ENCODE measurements around the gene HK2.
"Not testable (repeated sequence)": the region's sequence is repeated elsewhere in the genome, so short reads cannot be mapped to it uniquely, and the experiment has no call there.

Gene HK2

DNA sequence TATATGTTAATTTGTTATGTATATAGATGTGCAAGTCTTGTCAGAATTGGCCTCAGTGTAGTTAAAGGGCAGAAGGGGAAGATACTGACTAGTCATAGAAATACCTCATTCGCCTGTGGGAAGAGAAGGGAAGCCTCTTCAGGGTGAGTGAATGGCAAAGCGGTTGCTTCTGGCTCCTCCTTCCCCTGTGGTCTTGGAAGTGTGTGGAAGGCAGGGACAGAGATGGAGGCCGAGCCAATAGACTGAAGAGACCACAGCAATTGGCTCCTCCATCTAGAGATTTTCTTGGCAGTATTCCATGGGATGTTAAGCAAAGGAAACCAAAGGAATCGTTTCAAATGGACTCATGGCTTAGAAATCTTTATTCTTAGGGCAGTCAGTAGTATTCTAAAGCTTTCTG, 57.9 kb downstream of the HK2 start:
- not testable (repeated sequence) for DNase-seq; H3K4me1 ChIP-seq (ENCODE audit: control insufficient read depth, insufficient read depth, low read length, poor library complexity, severe bottlenecking); H3K27me3 ChIP-seq (replicated peaks; ENCODE audit: control insufficient read depth, insufficient read depth, low read length, poor library complexity, severe bottlenecking); H3K9me3 ChIP-seq (ENCODE audit: control insufficient read depth, low read length); H3K4me3 ChIP-seq (ENCODE audit: insufficient read depth, low read depth, low read length, poor library complexity, severe bottlenecking); H3K27ac ChIP-seq (ENCODE audit: insufficient read depth, low read length, poor library complexity, severe bottlenecking)
- peaks cover 35% of the 10 kb centered on the region for H3K36me3 ChIP-seq (ENCODE audit: control insufficient read depth, insufficient read depth, low read length)

DNA sequence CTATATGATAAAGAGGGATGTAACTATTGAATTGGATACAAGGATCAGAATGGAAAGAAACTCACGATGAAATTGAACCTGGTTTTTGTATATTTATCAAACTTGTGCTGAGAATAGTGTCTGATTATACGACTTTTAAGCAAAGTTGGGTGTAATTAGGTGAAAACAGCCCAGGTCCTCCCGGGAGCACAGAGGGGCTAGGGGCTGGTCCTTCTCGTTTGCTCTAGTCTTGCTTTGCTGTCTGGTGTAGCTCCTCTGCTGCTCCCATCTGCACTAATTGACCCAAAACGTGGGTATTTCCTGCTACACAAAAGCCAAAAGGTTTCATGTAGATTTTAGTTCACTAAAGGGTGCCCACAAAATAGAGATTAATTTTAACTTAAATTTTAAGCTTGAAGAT, 58.7 kb downstream of the HK2 start:
- peaks cover 27% of the 10 kb centered on the region for H3K36me3 ChIP-seq (ENCODE audit: control insufficient read depth, insufficient read depth, low read length)
- H3K27ac ChIP-seq (ENCODE audit: insufficient read depth, low read length, poor library complexity, severe bottlenecking): no peak overlapping the region
- no peaks in the 10 kb centered on the region for H3K9me3 ChIP-seq (ENCODE audit: control insufficient read depth, low read length)
- H3K27me3 ChIP-seq (replicated peaks; ENCODE audit: control insufficient read depth, insufficient read depth, low read length, poor library complexity, severe bottlenecking): no peaks in the 10 kb centered on the region
- no peak for DNase-seq
- no peaks in the 10 kb centered on the region for H3K4me1 ChIP-seq (ENCODE audit: control insufficient read depth, insufficient read depth, low read length, poor library complexity, severe bottlenecking)
- no peak overlapping the region for H3K4me3 ChIP-seq (ENCODE audit: insufficient read depth, low read depth, low read length, poor library complexity, severe bottlenecking)

DNA sequence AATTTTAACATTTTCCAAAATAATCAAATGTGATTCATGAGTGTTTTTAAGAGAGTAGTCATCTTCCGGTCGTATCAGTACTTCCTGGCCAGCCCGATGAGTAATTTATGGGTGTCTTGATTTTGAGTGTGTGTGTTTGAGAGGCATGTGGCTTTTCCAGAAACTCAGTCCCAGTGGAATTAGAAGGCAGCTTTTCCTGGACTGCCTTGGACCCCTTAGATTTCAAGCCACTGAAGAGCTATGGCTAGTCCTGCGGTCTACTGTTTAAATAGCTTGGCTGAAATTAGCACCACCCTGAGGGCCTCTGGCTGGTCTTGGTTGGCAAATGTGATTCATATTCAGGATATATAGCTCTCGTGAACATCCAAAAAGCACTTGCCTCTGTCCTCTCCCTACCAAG, 59.4 kb downstream of the HK2 start:
- Histone ChIP-seq H3K9me3 (ENCODE audit: control insufficient read depth, low read length) (no peaks in the 10 kb centered on the region), H3K36me3 (ENCODE audit: control insufficient read depth, insufficient read depth, low read length) (peaks cover 20% of the 10 kb centered on the region), H3K4me3 (ENCODE audit: insufficient read depth, low read depth, low read length, poor library complexity, severe bottlenecking) (no peak overlapping the region), H3K27me3 (replicated peaks; ENCODE audit: control insufficient read depth, insufficient read depth, low read length, poor library complexity, severe bottlenecking) (no peaks in the 10 kb centered on the region), H3K27ac (ENCODE audit: insufficient read depth, low read length, poor library complexity, severe bottlenecking) (no peak overlapping the region), H3K4me1 (ENCODE audit: control insufficient read depth, insufficient read depth, low read length, poor library complexity, severe bottlenecking) (no peaks in the 10 kb centered on the region)
- DNase-seq: no peak

DNA sequence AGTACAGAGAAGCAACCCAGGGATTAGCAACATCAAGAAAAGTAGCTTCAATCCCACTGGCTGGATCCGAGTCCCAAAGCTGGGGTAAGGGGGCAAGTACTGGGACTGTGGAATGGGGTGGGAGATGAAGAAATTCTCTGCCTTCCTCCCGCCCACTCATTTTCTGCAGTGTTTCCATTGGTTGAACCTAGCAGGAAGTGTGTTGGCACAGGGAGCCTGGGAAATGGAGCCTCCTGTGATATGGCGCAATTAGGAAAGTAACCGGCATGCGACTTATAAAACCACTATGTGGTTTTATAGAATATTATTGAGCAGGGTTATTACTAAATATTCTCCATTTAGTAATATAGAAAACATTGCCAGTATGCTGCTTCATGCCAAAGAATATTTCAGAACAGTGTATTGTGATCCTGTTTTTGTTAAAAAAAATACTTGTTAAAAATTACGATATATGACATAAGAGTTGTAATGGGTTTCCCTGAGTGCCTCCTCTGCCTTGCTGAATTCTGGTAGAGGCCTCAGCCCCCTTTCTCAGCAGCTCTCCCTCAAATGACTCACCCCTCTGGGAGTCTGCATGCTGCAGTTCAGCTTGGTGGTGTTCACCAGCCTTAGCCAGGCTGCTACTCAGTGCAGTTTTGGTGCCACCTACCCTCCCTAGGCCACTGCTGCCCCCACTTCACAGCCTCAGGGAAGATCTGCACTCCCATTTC, 60.5 kb downstream of the HK2 start:
- no peaks in the 10 kb centered on the region for H3K9me3 ChIP-seq (ENCODE audit: control insufficient read depth, low read length)
- DNase-seq: no peak
- H3K4me3 ChIP-seq (ENCODE audit: insufficient read depth, low read depth, low read length, poor library complexity, severe bottlenecking): no peak overlapping the region
- peaks cover 11% of the 10 kb centered on the region for H3K36me3 ChIP-seq (ENCODE audit: control insufficient read depth, insufficient read depth, low read length)
- no peaks in the 10 kb centered on the region for H3K4me1 ChIP-seq (ENCODE audit: control insufficient read depth, insufficient read depth, low read length, poor library complexity, severe bottlenecking)
- no peak overlapping the region for H3K27ac ChIP-seq (ENCODE audit: insufficient read depth, low read length, poor library complexity, severe bottlenecking)
- no peaks in the 10 kb centered on the region for H3K27me3 ChIP-seq (replicated peaks; ENCODE audit: control insufficient read depth, insufficient read depth, low read length, poor library complexity, severe bottlenecking)

DNA sequence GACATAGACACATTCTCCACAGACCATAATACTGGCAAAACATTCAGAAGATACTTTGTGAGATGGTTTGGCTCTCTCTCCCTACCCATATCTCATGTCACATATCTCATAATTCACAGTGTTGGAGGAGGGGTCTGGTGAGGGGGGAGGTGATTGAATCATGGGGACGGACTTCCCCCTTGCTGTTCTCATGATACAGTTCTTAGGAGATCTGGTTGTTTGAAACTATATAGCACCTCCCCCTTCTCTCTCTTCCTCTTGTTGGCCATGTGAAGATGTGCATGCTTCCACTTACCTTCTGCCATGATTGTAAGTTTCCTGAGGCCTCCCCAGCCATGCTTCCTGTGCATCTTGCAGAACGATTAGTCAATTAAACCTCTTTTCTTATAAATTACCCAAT, 61.1 kb downstream of the HK2 start:
- Histone ChIP-seq H3K36me3 (ENCODE audit: control insufficient read depth, insufficient read depth, low read length) (peaks cover 5% of the 10 kb centered on the region), H3K9me3 (ENCODE audit: control insufficient read depth, low read length) (no peaks in the 10 kb centered on the region), H3K27ac (ENCODE audit: insufficient read depth, low read length, poor library complexity, severe bottlenecking) (no peak overlapping the region), H3K4me1 (ENCODE audit: control insufficient read depth, insufficient read depth, low read length, poor library complexity, severe bottlenecking) (no peaks in the 10 kb centered on the region), H3K27me3 (replicated peaks; ENCODE audit: control insufficient read depth, insufficient read depth, low read length, poor library complexity, severe bottlenecking) (no peaks in the 10 kb centered on the region), H3K4me3 (ENCODE audit: insufficient read depth, low read depth, low read length, poor library complexity, severe bottlenecking) (no peak overlapping the region)
- DNase-seq: no peak

DNA sequence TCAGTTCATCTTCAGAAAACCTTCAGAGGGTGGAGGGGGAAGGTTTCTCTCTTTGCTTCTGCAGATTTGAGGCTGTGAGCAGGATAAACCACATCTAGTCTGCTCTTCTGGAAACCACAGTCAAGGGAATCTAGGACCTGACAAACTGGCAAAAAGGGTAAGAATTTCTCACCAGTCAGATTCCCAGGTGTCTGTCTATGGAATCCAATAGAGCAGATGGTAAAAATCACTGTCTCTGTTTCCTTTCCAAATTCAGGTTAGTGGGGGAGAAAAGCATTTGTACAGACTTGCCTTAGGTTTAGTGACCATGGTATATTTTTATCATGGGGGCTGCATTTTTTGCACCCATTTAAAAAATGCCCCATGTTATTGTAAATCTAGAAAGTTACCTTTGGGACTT, 62.3 kb downstream of the HK2 start:
- DNase-seq: no peak
- no peak overlapping the region for H3K4me3 ChIP-seq (ENCODE audit: insufficient read depth, low read depth, low read length, poor library complexity, severe bottlenecking)
- H3K4me1 ChIP-seq (ENCODE audit: control insufficient read depth, insufficient read depth, low read length, poor library complexity, severe bottlenecking): no peaks in the 10 kb centered on the region
- no peaks in the 10 kb centered on the region for H3K36me3 ChIP-seq (ENCODE audit: control insufficient read depth, insufficient read depth, low read length)
- H3K27me3 ChIP-seq (replicated peaks; ENCODE audit: control insufficient read depth, insufficient read depth, low read length, poor library complexity, severe bottlenecking): no peaks in the 10 kb centered on the region
- no peaks in the 10 kb centered on the region for H3K9me3 ChIP-seq (ENCODE audit: control insufficient read depth, low read length)
- H3K27ac ChIP-seq (ENCODE audit: insufficient read depth, low read length, poor library complexity, severe bottlenecking): no peak overlapping the region

DNA sequence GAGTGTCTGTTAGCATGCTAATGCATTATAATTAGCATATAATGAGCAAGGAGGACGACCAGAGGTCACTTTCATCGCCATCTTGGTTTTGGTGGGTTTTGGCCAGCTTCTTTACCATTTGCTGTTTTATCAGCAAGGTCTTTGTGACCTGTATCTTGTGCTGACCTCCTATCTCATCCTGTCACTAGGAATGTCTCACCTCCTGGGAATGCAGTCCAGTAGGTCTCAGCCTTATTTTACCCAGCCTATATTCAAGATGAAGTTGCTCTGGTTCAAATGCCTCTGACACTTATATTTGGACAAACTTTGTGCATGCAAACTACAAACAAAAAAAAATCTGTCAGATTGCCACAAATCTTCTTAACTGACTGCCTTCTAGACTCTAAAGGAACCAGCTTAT, 66.3 kb downstream of the HK2 start:
- DNase-seq; H3K4me1 ChIP-seq (ENCODE audit: control insufficient read depth, insufficient read depth, low read length, poor library complexity, severe bottlenecking); H3K9me3 ChIP-seq (ENCODE audit: control insufficient read depth, low read length); H3K27me3 ChIP-seq (replicated peaks; ENCODE audit: control insufficient read depth, insufficient read depth, low read length, poor library complexity, severe bottlenecking); H3K4me3 ChIP-seq (ENCODE audit: insufficient read depth, low read depth, low read length, poor library complexity, severe bottlenecking); H3K36me3 ChIP-seq (ENCODE audit: control insufficient read depth, insufficient read depth, low read length); H3K27ac ChIP-seq (ENCODE audit: insufficient read depth, low read length, poor library complexity, severe bottlenecking): not testable (repeated sequence)

DNA sequence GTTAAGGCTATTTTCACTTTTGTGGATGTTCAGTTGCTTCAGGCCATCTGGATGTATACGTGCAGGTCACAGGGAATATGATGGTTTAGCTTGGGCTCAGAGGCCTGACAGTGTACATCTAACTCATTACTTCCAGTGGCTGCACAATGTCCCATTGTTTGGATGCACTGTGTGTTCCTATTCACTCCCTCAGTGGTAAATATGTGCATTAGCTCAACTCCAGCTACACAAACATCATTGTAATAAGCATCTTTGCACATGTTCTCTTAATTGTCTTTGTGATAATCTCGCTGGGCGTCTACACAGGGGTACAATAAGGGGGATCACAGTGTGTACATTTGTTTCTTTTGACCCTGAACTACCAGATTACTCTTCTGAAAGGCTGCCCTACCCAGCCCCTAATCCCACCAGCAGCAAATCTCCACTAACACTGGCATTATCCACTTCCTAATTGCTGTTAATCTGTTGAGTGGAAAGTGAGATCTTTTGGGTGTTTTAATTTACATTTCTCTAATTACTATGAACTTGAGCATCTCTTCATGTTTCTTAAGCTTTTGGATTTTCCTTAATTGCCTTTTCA, 68.4 kb downstream of the HK2 start:
- Histone ChIP-seq H3K36me3 (ENCODE audit: control insufficient read depth, insufficient read depth, low read length) (no peaks in the 10 kb centered on the region), H3K9me3 (ENCODE audit: control insufficient read depth, low read length) (no peaks in the 10 kb centered on the region), H3K27ac (ENCODE audit: insufficient read depth, low read length, poor library complexity, severe bottlenecking) (no peak overlapping the region), H3K27me3 (replicated peaks; ENCODE audit: control insufficient read depth, insufficient read depth, low read length, poor library complexity, severe bottlenecking) (no peaks in the 10 kb centered on the region), H3K4me3 (ENCODE audit: insufficient read depth, low read depth, low read length, poor library complexity, severe bottlenecking) (no peak overlapping the region), H3K4me1 (ENCODE audit: control insufficient read depth, insufficient read depth, low read length, poor library complexity, severe bottlenecking) (no peaks in the 10 kb centered on the region)
- DNase-seq: no peak

DNA sequence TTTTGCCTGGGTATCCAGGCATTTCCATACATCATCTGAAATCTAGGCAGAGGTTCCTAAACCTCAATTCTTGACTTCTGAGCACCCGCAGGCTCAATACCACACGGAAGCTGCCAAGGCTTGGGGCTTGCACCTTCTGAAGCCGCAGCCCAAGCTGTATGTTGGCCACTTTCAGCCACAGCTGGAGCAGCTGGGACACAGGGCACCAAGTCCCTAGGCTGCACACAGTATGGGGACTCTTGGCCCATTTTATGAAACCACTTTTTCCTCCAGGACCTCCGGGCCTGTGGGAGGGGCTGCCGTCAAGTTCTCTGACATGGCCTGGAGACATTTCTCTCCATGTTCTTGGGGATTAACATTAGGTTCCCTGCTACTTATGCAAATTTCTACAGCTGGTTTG, 72.5 kb downstream of the HK2 start:
- H3K27me3 ChIP-seq (replicated peaks; ENCODE audit: control insufficient read depth, insufficient read depth, low read length, poor library complexity, severe bottlenecking): peaks cover 3% of the 10 kb centered on the region
- DNase-seq: no peak
- no peak overlapping the region for H3K4me3 ChIP-seq (ENCODE audit: insufficient read depth, low read depth, low read length, poor library complexity, severe bottlenecking)
- H3K36me3 ChIP-seq (ENCODE audit: control insufficient read depth, insufficient read depth, low read length): no peaks in the 10 kb centered on the region
- peaks cover 4% of the 10 kb centered on the region for H3K4me1 ChIP-seq (ENCODE audit: control insufficient read depth, insufficient read depth, low read length, poor library complexity, severe bottlenecking)
- H3K27ac ChIP-seq (ENCODE audit: insufficient read depth, low read length, poor library complexity, severe bottlenecking): no peak overlapping the region
- no peaks in the 10 kb centered on the region for H3K9me3 ChIP-seq (ENCODE audit: control insufficient read depth, low read length)

DNA sequence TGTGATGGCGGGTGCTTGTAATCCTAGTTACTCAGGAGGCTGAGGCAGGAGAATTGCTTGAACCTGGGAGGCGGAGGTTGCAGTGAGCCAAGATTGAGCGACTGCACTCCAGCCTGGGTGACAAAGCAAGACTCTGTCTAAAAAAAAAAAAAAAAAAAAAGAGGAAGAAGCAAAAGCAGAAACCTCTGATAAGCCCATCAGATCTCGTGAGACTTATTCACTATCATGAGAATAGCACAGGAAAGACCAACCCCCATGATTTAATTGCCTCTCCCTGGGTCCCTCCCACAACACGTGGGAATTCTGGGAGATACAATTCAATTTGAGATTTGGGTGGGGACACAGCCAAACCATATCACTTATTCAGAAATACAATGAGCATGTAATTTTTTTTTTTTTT, 73.6 kb downstream of the HK2 start:
- H3K4me3 ChIP-seq (ENCODE audit: insufficient read depth, low read depth, low read length, poor library complexity, severe bottlenecking); H3K9me3 ChIP-seq (ENCODE audit: control insufficient read depth, low read length); H3K27ac ChIP-seq (ENCODE audit: insufficient read depth, low read length, poor library complexity, severe bottlenecking); H3K4me1 ChIP-seq (ENCODE audit: control insufficient read depth, insufficient read depth, low read length, poor library complexity, severe bottlenecking); H3K27me3 ChIP-seq (replicated peaks; ENCODE audit: control insufficient read depth, insufficient read depth, low read length, poor library complexity, severe bottlenecking); DNase-seq; H3K36me3 ChIP-seq (ENCODE audit: control insufficient read depth, insufficient read depth, low read length): not testable (repeated sequence)

Data from effector memory CD4-positive, alpha-beta T cell (primary cell).